Esophagus muscularis mucosa (tissue), 4 donors: ENCODE measurements around the gene GPR156.

Experiments
- CTCF ChIP-seq, 3 experiments: fragments of 200-600 bp in 2 of 3; fragments of 450-650 bp in 1 of 3; sonication (generic) in 2 of 3; IDR thresholded peaks; one replicate each; pipeline ENCODE4 v1.5.1; 2017 to 2019; ENCODE audit warnings: antibody characterized with exemption in 3 of 3, mild to moderate bottlenecking in 2 of 3, moderate library complexity in 1 of 3
- EP300 ChIP-seq: sonication (generic); formaldehyde crosslinking; IDR thresholded peaks from one replicate; pipeline ENCODE4 v1.6.1; 2017; ENCODE audit warnings: antibody characterized with exemption
- POLR2AphosphoS5 ChIP-seq, 2 donors: sonication (generic); formaldehyde crosslinking; IDR thresholded peaks; one replicate each; pipeline ENCODE4 v1.6.1; 2017; ENCODE audit warnings: antibody characterized with exemption in 2 of 2

- TF ChIP-seq POLR2AphosphoS5 (IDR thresholded peaks at IDR 0.05) (no peak), CTCF (IDR thresholded peaks at IDR 0.05) (no peak), EP300 (no peak)
Measured at GRCh38 chr3:120239644-120240043, 45.4 kb downstream of the GPR156 start.
